Spinal cord (tissue), 10 donors: Measurements from ENCODE around the gene PTPRG. TPM values are rescaled to one million over a fixed set of nuclear protein-coding genes. Genes with fewer than 3 reads are reported as not detected.

Experiments used
- DNase-seq, 6 donors: peaks; one replicate each; pipeline versions ENCODE4 v3.0.0 to v3.0.0-alpha.2; 2013 to 2015; ENCODE audit warnings: low spot score in 6 of 6, low read depth in 4 of 6
- H3K27ac ChIP-seq: one replicate; pipeline ENCODE4 v1.5.1; 2013; ENCODE audit warnings: low read depth, low read length, control low read depth
- H3K27me3 ChIP-seq: one replicate; pipeline ENCODE4 v1.6.1; 2013; ENCODE audit warnings: low read length; ENCODE audit not compliant: control insufficient read depth, insufficient read depth
- H3K36me3 ChIP-seq: one replicate; pipeline ENCODE4 v1.6.1; 2013; ENCODE audit warnings: low read length; ENCODE audit not compliant: control insufficient read depth, insufficient read depth
- H3K4me1 ChIP-seq: one replicate; pipeline ENCODE4 v1.6.1; 2013; ENCODE audit warnings: low read length; ENCODE audit not compliant: control insufficient read depth, insufficient read depth
- H3K4me3 ChIP-seq: one replicate; pipeline ENCODE4 v1.5.1; 2013; ENCODE audit warnings: low read depth, low read length, control low read depth
- H3K9me3 ChIP-seq: one replicate; pipeline ENCODE4 v1.6.1; 2013; ENCODE audit warnings: low read length; ENCODE audit not compliant: control insufficient read depth, insufficient read depth
- WGBS: methylation state at CpG from one replicate; pipeline ENCODE4 v1.1.5; 2013; ENCODE audit warnings: missing lambda C conversion rate; ENCODE audit not compliant: insufficient coverage; 5-methylcytosine and 5-hydroxymethylcytosine counted together
- polyA plus RNA-seq, 2 donors: library from polyadenylated mRNA; unstranded; fragments of 120-200 nt; gene quantifications; one replicate each; pipeline ENCODE4 v1.2.1, GENCODE V29; 2013; ENCODE audit not compliant: insufficient read length in 2 of 2
- total RNA-seq, 2 donors: library from RNA; depleted of rRNA in 1 of 2; stranded (reverse); fragments of 120-200 nt in 1 of 2; fragments of >200 nt in 1 of 2; gene quantifications; one replicate each; pipeline versions ENCODE4 v1.2.3 to v1.2.4, GENCODE V29; 2013 to 2014
- donor health status: healthy.

Gene PTPRG
- total and polyA plus RNA-seq, 4 donors, result 29.2 to 106 (median 60.2) TPM

DNA sequence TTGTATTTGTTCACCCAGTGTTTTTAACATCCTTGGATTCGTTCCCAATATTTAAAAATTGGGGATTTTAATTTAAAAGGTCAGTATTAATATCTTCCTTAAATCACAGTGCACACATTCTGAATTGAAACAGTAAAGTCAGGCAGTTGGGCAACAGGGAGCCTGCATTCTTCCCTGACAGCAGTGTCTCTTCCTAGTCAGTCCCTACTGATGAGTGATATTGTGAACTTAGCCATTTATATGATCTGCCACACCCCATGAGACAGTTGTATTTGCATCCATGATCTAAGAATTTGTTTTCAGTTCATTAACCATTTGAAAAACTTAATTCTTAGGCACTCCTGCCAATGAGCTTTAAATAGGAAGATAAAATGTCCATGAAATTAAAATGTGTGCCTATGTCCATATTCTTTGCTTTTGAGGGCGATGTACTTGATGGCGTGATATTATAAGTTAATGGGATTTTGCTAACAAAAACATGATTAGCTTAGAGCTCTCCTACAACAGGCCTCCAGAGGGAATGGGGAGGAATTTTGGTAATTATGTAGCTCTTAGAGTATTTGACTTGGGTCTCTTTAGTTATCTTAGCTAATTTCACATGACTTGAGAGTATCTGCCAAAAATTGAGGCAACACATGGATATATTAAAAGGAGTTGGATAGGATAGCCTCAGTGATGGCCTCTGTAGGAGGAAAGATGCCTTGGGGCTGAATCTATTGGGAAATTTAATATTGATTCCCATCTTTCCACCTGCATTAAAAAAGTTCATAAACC, 219.3 kb downstream of the PTPRG start:
- 83% methylated on average over 2 of the region's 3 CpGs for WGBS
- Histone ChIP-seq H3K36me3 (no peaks in the 10 kb centered on the region), H3K9me3 (no peaks in the 10 kb centered on the region), H3K4me3 (no peak overlapping the region), H3K4me1 (no peaks in the 10 kb centered on the region), H3K27ac (no peak overlapping the region), H3K27me3 (no peaks in the 10 kb centered on the region)
- DNase-seq, result peak in 1 of 6 donors; percentile 44

DNA sequence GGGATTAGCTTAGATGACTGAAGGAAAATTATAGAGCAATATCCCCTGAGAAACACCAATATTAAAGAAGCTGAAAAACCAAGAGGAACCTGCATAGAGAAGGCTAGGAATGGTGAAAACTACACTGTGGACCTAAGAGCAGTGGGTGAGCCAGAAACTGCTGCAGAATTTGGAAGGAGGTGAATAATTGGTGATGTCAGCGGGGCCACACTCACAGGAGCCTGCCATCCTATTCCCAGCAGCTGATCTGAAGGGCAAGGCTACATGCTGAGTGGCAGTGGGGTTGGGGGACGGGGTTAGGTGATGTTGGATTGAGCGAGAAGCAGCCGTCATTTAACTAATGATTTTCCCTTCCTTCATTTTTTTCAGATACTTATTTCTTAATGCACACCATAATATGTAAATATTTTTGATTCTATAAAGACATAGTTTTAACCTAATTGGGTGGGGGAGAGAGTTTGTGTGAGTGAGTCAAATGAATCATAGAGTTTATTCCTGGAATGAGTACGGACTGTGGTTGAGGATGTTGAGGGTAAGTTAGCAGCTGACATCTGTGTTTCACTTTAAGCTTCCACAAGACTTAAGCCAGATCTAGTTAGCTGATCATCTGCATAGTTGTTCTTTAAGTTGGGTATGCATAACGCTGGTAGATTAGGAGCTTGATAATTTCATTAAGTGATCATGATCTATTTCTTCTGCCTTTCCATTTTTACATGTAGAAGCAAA, 222.8 kb downstream of the PTPRG start:
- H3K4me3 ChIP-seq, result no peak overlapping the region
- no peaks in the 10 kb centered on the region for H3K4me1 ChIP-seq
- H3K27me3 ChIP-seq, result no peaks in the 10 kb centered on the region
- H3K36me3 ChIP-seq, result no peaks in the 10 kb centered on the region
- DNase-seq, result no peak
- no peaks in the 10 kb centered on the region for H3K9me3 ChIP-seq
- no peak overlapping the region for H3K27ac ChIP-seq
- no CpG with 5 or more reads among the region's 6 CpGs for WGBS

DNA sequence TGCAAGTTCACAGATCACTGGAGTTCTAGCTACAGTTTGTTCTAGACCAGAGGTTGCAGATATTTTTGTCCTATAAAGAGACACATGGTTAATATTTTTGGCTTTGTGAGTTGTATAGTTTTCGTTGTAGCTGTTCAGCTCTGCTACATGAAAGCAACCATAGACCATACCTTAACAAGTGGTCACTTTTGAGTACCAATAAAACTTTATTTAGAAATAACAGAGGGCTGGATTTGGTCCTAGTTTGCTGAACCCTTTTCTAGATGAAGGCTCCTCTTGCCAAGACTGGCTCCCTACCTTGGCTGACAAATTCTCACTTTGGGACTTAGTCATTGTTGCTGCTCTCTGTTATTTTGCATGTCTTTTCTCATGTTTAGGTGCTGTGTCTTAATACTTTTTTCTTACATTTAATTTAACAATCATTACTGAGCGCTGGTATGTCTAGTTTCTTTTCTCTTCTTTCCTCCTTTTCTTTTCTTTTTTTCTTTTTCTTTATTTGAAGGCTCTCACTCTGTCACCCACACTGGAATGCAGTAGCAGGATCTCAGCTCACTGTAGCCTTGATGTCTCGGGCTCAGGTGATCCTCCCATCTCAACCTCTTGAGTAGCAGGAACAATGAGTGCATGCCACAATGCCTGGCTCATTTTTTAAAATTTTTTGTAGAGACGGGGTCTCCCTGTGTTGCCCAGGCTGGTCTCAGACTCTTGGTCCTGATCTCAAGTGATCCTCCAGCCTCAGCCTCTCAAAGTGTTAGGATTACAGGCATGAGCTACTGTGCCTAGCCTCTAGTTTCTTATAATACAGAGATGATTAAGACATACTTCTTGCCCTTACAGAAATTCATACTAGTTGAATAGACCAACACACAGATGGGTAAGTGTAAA, 227.5 kb downstream of the PTPRG start:
- 71% methylated on average over 1 of the region's 4 CpGs for WGBS
- DNase-seq, result no peak

GRCh38 chr3:61789861-61790260, 228.5 kb downstream of the PTPRG start:
- H3K9me3 ChIP-seq, result no peaks in the 10 kb centered on the region
- 52% methylated on average over 2 of the region's 3 CpGs for WGBS
- no peaks in the 10 kb centered on the region for H3K27me3 ChIP-seq
- H3K4me1 ChIP-seq, result no peaks in the 10 kb centered on the region
- no peak overlapping the region for H3K4me3 ChIP-seq
- no peaks in the 10 kb centered on the region for H3K36me3 ChIP-seq
- DNase-seq, result no peak
- no peak overlapping the region for H3K27ac ChIP-seq

More for the DNA sequence above, 227.5 kb downstream of the PTPRG start:
- no peaks in the 10 kb centered on the region for H3K9me3 ChIP-seq
- H3K4me3 ChIP-seq, result no peak overlapping the region
- H3K4me1 ChIP-seq, result no peaks in the 10 kb centered on the region
- H3K27me3 ChIP-seq, result no peaks in the 10 kb centered on the region
- no peak overlapping the region for H3K27ac ChIP-seq
- no peaks in the 10 kb centered on the region for H3K36me3 ChIP-seq

- Histone ChIP-seq H3K27me3 (no peaks in the 10 kb centered on the region), H3K9me3 (no peaks in the 10 kb centered on the region), H3K27ac (no peak overlapping the region), H3K36me3 (no peaks in the 10 kb centered on the region), H3K4me3 (no peak overlapping the region), H3K4me1 (no peaks in the 10 kb centered on the region)
- DNase-seq, result no peak
Measured at GRCh38 chr3:61790411-61790810, 229.0 kb downstream of the PTPRG start.

GRCh38 chr3:61793056-61793455, 231.7 kb downstream of the PTPRG start:
- no peaks in the 10 kb centered on the region for H3K9me3 ChIP-seq
- no peak overlapping the region for H3K4me3 ChIP-seq
- no peaks in the 10 kb centered on the region for H3K4me1 ChIP-seq
- no peak for DNase-seq
- WGBS, result 100% methylated on average over 1 of the region's 2 CpGs
- H3K27ac ChIP-seq, result no peak overlapping the region
- H3K36me3 ChIP-seq, result no peaks in the 10 kb centered on the region
- H3K27me3 ChIP-seq, result no peaks in the 10 kb centered on the region

GRCh38 chr3:61793521-61793920, 232.2 kb downstream of the PTPRG start:
- no peaks in the 10 kb centered on the region for H3K4me1 ChIP-seq
- H3K36me3 ChIP-seq, result no peaks in the 10 kb centered on the region
- H3K27ac ChIP-seq, result no peak overlapping the region
- no peak overlapping the region for H3K4me3 ChIP-seq
- no peaks in the 10 kb centered on the region for H3K9me3 ChIP-seq
- no peaks in the 10 kb centered on the region for H3K27me3 ChIP-seq
- DNase-seq, result no peak

- H3K27ac ChIP-seq, result no peak overlapping the region
- H3K4me3 ChIP-seq, result no peak overlapping the region
- no peaks in the 10 kb centered on the region for H3K4me1 ChIP-seq
- peak in 1 of 6 donors; percentile 66 for DNase-seq
- no peaks in the 10 kb centered on the region for H3K27me3 ChIP-seq
- H3K36me3 ChIP-seq, result no peaks in the 10 kb centered on the region
- no CpG with 5 or more reads among the region's 3 CpGs for WGBS
- H3K9me3 ChIP-seq, result no peaks in the 10 kb centered on the region
Measured at GRCh38 chr3:61794341-61794740, 233.0 kb downstream of the PTPRG start.

DNA sequence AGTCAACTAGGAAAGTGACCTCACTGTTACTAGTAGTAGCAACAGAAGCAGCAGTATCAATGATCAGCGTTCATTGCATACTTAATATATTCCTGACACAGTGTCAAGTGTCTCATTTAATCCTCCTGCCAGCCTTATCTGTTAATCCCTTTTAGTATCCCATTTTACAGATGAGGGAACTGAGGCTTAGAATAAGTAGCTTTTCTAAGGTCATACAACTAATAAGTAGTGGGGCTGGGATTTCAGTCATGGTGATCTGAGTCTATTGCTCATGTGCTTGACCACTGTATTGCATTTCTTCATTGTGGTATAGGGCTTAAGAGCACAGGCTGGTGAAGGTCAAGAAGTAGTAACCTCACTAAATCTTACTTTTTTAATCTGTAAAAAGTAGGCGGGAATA, 233.6 kb downstream of the PTPRG start:
- Histone ChIP-seq H3K4me3 (no peak overlapping the region), H3K36me3 (no peaks in the 10 kb centered on the region), H3K9me3 (no peaks in the 10 kb centered on the region), H3K27me3 (no peaks in the 10 kb centered on the region), H3K4me1 (no peaks in the 10 kb centered on the region), H3K27ac (no peak overlapping the region)
- DNase-seq, result no peak
- WGBS, result no CpG with 5 or more reads among the region's 2 CpGs
